NCI-H510A treated with DMSO at 0.1 percent for 48 hours (cell line): ENCODE results near the gene ACR.

Source experiments
- DNase-seq: peaks from one replicate; lab custom pipeline; 2025; lab: John Stamatoyannopoulos, UW

Gene ACR

DNA sequence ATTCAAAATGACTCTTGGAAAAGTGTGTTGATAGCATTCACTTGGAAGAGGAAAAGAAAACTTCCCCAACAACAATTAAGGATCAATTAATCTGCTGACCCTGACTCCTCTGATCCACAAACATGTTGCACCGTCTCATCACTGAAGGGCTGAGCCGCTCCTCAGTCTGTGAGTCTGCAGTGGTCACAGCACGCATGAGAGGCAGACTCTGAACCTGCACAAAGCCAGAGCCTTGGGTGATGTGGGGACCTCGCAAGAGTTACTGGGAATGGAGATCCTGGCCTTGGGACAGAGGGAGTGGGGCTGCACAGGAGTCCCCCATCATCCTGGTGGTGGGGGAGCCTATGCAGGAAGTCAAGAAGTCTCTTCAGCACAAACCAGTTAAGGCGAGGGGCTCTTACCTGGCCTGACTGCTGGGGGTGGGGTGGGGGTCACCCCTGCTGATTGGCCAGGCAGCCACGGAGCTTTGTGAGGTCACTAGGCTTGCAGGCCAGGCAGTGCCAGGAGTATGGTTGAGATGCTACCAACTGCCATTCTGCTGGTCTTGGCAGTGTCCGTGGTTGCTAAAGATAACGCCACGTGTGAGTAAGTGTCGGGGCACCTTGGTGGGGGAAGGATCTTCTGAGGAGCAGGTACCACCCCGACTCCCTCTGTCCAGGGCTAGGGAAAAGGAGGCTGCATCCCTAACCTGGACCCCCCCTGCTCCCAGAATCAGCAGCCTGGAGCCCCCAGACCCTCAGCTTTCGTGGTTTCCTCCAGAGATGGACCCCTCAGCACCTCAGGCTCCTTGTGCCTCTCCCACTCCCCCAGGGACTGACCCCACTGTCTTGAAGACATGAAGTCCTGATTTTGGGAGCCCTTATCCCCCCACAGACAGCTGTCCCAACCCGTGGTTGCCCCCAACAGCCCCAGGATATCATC, at the start of gene ACR:
TSS of gene ACR (plus strand) at position 477 of the 921 bp plus-strand sequence. CDS start at position 509, 32 bp downstream.
- DNase-seq, result no peak

DNA sequence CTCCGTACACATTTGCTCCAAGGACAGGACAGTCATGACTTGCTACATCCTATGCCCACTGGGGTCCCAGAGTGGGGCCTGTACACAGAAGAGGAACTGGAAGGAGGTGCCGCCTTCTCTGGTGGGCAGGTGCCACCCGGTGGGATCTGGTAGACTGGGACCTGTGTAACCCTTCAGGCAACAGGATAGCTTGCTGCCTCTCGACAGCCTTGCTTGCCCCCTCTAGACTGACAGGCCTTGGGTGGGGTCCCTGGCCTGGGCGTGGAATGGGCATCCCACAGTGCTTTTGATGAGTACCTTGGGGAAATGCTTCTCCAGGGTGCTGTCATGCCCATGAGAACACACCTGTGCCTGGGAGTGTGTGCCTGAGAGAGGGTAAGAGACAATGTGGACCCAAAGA, 49.6 kb upstream of the ACR start:
- no peak for DNase-seq

DNA sequence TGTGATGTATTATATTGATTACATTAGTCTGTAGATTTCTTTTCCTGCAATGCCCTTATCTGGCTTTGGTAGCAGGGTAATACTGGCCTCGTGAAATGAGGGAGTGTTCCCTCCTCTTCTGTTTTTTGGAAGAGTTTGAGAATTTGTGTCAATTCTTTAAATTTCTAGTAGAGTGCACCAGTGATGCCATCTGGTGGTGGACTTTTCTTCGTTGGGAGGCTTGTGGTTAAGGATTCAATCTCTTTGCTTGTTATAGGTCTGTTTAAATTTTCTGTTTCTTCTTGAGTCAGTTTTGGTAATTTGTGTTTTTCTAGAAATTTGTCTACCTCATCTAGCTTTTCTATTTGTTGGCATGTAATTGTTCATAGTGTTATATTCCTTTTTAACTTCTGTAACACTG, 46.5 kb upstream of the ACR start:
- no peak for DNase-seq

DNA sequence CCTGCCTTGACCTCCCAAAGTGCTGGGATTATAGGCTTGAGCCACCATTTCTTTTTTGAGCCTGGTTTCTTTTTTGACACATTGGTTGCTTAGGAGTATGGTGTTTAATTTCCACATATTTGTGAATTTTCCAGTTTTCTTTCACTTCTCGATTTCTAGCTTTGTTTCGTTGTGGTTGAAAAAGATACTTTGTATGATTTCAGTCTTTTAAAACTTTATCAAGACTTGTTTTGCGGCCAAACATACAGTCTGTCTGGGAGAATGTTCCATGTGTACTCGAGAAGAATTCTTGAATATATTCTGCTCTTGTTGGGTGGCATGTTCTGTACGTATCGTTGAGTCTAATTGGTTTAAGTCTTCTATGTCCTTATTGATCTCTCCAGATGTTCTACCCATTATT, 44.5 kb upstream of the ACR start:
- no peak for DNase-seq

DNA sequence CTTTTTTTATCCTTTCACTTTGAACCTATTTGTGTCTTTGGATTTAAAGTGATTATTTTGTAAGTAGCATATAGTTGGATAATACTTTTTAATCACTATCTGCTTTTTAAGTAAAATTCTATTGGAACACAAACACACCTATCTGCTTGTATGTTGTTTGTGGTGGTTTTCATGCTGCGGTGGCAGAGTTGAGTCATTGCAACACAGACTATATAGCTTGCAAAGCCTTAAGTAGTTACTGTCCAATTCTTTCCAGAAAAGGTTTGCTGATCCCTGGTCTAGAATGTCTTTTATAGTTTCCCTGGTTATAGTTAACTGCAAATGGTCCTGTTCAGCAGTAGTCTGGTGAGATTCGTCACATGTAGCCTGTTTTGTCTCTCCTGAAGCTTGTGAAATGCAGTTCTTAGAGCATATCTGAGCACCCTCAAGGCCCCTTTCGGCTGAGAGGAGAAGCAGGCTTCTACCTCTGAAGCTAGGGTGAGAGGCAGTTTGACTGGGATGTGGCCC, 43.9 kb upstream of the ACR start:
- no peak for DNase-seq

DNA sequence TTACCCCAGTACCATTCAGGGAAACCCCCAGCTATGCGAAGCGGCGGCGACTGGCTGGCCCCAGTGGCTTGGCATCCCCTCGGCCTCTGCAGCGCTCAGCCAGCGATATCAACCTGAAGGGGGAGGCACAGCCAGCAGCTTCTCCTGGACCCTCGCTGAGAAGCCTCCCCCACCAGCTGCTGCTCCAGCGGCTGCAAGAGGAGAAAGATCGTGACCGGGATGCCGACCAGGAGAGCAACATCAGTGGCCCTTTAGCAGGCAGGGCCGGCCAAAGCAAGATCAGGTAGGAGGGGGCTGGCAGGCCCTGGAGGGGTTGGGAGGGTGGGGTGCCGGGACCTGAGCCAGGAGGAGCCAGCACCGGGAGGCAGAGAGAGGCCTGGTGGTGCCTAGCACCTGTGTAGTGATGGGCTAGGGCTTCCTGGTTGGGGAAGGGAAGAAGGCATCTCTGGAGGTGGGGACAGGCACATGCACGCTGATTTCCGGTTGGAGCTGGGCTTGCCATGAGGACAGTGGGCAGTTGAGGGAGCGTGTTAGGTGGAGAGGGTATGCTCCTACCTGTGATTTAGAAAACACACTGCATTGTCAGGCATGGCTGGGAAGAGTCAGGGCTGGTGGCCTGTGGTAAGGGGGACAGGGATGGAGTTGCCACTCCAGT, 43.1 kb upstream of the ACR start:
- no peak for DNase-seq

DNA sequence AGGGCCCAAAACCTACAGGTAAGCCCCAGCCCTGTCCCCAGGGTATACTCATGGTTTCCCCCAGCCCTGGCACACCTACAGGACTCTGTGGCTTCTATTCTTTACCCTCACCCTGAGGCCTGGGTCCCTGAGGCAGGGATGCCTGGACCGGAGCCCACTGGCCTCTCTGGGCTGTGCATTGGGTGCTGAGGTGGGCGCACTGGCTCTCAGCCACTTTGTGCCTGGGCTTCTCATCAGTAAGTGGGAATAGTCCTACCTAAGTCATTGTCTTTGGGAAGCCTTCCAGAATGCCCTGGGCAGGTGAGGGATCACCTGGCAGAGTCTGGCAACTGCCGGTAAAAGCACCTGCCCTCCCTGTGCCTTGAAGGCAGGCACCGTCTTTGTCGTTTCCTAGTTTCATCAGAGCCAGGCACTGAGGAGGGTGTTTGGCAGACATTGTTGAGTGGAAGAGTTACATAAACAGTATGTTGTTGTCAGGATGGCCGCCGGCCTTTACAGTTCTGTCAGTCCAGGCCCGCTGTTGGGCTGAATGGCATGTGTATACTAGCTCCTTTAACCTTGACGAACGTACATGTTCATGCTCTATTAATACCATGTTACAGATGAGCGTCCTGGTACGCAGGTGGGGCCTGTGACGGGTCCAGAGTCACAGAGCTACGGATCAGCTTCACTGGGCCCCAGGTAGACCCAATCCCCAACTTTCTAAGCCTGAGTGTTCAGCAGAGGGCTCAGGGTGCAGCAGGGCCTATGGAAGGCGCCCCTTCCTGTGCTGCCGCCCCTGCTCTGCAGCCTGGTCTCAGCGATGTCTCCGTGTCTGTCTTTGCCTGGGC, 42.4 kb upstream of the ACR start:
- DNase-seq, result no peak

DNA sequence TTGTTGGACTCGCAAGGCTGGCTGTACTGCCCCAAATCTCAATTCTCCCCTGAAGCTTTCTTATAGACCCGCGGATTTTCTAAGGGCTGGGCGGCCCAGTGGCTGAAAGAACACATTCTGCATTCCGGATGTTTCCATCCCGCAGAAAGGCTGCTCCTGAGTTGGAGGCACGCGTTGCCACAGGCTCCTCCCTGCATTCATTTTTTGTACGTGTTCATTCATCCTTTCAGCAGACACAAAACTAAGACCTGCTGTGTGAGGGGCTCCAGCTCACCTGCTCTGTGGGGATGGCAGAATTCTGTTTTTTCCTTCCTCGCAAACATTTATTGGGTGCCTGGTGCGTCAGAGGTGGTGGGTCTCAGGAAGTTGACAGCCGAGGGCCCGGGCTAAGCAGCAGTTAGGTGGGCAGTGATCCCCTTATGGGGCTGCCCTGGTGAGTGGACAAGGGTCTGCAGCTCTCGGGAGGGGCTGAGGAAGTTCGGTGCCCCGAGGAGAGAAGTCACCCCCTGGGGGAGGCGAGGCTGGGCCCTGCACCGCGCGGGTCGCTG, 41.7 kb upstream of the ACR start:
- DNase-seq, result no peak

DNA sequence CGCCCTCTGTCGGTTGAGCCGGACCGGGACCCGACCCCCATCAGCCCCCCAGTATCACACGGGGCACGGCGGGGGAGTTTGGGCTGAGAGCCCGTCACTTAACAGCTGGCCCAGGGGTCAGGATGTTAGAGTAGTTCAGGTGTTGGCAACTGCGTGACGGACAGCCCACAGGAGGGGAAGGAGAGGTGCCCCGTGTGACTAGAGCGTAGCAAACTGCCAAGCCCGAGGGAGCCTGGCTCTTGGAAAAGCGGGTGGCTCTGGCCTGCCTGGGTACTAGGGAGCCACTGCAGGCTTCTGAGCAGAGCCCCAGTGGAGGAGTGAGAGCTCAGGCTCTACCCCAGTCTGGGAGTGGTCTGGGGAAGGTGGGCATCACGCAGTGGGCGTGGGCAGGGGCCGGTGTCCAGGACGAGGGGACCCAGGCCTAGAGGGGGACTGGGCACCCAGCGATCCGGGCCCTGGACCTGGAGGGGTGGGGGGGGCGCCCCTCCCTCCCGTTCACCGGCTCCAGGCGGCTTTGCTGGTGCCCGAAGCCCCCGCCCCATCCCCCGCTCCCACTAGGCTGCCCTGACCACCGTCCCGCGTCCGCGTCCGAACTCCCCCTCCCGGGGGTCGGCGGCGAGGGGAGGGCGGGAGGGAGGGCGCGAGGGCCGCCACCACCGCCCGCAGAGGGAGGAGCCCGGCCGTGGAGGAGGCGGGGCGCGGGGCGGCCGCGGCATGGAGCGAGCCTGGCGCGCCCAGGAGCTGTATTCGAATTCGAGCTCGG, 41.0 kb upstream of the ACR start:
- DNase-seq, result no peak

DNA sequence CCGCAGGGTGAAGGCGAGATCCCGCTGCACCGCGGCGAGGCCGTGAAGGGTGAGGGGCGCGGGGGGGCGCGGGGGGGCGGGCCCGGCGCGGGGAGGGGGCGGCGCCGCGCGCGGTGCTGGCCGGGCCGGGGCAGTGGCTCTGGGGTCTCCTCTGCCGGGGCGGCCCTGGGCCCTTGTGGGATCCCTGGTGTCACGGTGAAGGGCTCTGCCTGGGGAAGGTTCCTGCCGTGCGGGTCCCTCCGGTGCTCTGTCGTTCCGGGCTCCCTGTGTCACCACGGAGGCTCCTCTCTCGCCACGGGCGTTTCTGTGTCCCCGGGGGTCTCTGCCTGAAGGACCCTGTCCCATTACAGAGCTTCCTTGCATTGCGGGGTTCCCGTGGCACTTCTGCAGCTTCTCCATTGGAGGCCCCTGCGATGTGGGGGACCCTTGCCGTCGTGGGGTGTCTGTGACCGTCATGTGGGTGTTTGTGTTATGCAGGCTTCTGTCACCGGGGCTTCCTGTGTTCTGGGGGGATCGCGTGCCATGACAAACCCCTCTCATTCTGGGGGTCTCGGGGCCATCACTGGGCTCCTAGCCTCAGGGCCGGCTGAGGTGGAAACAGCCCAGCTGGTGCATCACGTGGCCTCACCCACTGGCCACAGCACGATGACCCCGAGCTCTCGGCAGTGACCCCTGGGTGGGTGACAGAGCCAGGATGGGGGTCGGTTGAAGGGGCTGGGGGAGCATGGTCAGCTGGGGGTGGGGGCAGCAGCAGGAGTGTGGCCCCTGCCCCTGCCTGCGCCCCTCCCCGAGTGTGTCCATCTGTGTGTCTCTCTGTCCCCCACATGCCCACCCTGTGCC, 40.1 kb upstream of the ACR start:
- no peak for DNase-seq

DNA sequence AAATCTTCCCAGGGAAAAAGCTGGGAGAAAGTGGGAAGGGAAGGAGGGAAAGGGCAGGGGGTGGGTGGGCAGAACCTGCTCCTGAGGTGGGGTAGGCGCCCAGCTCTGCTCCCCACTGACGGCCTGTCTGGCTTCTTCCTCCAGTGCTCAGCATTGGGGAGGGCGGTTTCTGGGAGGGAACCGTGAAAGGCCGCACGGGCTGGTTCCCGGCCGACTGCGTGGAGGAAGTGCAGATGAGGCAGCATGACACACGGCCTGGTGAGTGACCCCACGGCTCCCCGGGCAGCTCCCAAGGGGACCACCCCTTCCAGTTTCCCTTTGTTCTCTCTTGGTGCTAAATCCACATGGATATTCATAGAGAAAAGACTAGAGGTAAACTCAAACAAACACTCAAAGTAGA, 39.5 kb upstream of the ACR start:
- DNase-seq, result no peak

DNA sequence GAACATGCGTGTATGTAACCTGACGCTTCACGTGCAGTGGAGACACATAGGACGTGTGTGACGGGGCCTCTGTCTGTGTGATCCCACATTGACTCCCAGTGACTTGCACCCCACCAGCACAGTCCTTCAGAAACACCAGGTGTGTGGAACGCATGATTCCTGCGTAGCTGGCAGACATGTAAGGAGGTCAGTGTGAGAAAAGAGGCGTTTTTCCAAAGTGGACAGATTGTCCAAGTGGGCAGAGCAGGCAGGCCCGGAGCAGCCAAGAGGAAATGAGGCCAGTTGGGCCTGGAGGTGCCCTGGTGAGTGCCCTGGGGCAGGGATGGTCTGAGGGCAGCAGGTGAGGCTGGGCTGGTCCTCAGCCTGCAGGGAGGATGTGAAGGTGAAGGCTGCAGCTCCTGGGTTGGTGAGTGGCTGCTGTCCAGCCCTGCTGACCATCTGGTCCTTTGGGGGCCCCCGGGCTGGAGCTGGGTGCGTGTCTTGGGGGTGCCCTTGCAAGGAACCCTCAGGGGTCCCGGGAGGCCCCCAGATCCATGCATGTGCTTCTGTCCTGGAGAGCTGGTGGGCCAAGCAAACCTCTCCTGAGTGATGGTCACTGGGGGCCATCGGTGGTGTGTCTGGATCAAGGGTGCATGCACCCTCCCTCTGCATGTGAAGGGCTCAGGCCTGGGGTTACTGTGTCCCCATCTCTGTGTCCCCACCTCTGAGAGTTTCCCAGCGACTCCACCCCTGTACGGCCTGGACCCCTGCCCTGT, 38.8 kb upstream of the ACR start:
- no peak for DNase-seq

DNA sequence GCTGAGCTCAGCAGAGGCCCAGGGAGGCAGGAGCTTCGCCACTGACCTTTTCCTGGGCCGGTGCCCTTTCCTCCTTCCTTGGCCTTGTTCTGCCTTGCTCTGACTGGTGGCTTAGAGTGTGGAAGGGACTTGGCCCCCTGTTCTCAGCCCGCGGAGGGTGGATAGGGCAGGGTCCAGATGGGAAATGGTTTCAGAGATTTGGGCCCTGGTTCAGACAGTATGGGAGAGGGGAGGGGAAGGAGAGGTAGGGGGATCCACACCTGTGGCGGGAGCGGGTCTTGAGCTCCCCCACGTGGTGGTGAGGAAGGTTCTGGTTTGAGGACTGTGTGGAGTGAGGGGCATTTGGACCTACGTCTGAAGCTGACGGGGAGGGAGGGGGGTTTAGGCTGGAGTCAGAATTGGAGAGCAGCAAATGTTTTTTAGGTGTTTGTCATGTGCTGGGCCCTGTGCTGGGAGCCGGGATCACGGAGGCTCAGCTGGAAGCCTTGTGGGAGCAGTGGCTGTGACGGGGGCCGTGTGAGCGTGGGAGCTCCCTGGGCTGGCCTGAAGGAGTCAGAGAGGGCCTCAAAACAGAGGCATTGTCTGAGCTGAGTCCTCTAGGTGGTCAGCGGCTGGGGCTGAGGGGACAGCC, 38.1 kb upstream of the ACR start:
- no peak for DNase-seq

DNA sequence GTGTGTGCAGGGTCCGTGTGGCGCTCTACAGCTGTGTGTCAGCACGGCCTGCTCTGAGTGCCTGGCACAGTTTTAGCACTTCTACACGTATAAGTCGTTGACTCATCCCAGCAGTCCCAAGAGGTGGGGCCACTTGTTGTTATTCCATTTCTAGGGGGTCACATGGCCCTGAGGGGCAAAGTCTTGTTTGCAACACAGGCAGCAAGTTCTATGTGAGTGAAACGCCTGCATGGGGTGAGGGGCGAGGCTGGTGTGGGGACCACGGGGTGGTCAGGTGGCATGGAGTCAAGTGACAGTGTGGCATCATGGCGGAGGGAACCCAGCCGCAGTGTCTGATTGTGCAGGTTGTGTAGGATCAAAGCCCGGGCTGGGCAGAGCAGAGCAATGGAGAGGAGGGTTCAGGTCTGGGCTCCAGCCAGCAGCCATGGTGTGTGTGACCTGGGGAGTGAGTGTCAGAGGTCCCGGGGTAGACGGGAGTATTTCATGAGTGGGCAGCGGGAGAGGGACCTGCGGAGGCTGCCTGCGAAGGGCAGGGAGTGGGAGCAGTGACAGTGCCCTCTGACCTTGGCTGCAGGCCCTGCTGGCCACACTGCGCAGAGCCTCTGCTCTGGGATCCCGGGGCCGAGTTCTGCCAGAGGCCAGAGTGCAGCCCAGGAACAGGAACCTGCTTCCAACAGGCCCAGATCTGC, 37.5 kb upstream of the ACR start:
- no peak for DNase-seq

DNA sequence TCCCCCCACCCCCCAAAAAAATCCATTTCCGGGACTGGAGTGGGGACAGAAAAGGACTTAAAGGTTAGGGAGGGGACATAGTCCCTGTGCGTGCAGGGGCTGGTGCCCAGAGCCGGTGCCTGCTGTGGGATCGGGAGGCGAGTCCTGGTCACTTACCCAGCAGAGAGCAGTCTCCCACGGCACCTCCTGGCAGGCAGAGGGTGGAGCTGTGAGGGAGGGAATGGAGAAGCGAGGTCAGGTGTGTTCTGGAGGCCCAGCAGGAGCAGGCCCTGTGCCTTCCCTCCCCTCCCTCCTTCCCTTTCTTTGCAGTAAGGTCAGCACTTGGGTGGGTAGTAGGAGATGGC, 37.0 kb upstream of the ACR start:
- no peak for DNase-seq

DNA sequence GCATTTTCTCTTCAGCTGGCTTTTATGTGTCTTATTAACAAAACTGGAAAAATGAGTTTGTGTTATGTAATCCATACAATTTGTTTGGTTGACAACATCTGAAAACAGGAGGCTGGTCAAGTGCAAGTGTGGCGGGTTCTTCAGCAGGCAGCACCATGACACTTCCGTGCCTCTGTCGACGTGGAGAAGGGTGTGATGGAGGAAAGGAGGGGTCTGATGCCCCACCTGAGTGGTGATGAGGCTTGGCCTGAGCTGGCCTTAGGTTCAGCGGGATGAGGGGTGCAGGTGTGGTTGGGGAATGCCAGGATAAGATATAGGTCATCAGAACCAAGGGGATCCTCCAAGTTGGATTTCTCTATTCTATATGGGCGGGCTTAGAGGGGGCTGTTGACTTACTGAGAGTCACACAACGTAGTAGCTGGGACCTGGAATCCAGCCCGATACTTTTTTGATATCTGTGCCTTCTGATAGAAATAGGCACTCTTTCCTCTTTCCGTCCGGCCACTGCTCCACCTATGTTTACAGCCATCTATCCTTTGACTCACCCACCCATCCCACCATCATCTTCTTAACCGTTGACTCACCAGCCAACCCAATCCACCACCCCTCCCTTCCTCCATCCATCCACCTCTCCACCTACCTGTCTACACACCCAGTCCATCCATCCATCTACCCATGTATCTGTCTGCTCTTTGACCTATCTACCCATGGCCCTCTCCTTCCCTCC, 36.4 kb upstream of the ACR start:
- DNase-seq, result no peak

DNA sequence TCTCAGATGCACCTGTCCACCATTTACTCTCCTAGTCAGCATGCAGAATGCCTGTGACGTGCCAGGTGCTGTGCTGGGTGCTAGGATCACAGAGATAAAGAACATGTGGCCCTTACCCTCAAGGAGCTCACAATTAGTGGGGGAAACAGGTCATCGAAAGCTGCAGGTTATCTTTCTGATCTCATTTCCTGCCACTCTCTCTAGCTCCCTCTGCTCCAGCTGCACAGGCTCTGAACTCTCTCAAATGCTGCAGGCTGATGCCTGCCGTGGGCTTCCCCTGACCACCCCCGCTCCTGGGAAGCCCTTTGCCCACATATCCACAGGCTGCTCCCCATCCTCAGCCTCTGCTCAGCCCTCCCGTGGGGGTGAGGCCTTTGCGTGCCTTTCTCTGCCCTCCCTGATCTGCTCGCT, 35.7 kb upstream of the ACR start:
- no peak for DNase-seq
